Loucy (cell line): ENCODE measurements around the gene FOXB2.

ENCODE experiments used
- CTCF ChIP-seq: fragments of 200-600 bp; sonication (generic); conservative IDR thresholded peaks from 2 replicates; pipeline ENCODE4 v1.5.1; 2014; ENCODE audit warnings: mild to moderate bottlenecking, antibody characterized with exemption, low read length
- EZH2phosphoT487 ChIP-seq: fragments of 200-600 bp; IDR thresholded peaks from 2 replicates; pipeline ENCODE4 v1.6.1; 2018; ENCODE audit warnings: antibody characterized with exemption, mild to moderate bottlenecking, moderate library complexity, borderline replicate concordance

DNA sequence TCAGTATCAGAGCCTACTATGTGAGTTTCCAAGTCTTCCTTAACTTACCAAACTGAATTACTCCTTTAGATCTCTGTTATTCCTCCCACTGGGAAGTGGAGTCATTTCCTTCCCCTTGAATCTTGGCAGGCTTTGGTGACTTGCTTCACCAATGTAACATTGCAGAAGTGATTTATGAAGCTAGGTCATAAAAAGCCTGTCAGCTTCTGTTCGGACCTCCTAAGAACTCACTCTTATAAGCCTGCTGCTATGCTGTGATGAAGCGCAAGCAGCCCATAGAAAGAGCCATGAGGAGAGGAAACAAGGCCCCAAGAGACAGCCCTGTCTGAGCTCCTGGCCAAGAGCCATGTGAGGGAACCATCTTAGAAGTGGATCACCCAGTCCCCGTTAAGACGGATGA is 14.2 kb upstream of the FOXB2 start:
- TF ChIP-seq CTCF = no peak
- TF ChIP-seq EZH2phosphoT487 = no peak
